HepG2 (cell line): Measurements from ENCODE around the gene NR1I2. TPM values are rescaled to one million over a fixed set of nuclear protein-coding genes. Genes with fewer than 3 reads are reported as not detected.

Experiments used
- ADNP ChIP-seq: sonication (generic); formaldehyde crosslinking; IDR thresholded peaks from 2 replicates; pipeline ENCODE4 v1.4.0; 2020; ENCODE audit warnings: missing genetic modification reagents
- ATAD3A ChIP-seq: sonication (generic); formaldehyde crosslinking; IDR thresholded peaks from 2 replicates; pipeline ENCODE4 v1.4.0; 2020; ENCODE audit warnings: missing genetic modification reagents
- BCL6 ChIP-seq: IDR thresholded peaks from 2 replicates; pipeline ENCODE4 v1.6.1; 2016; ENCODE audit warnings: missing genetic modification reagents, missing compliant biosample characterization
- CHD2 ChIP-seq: IDR thresholded peaks from 2 replicates; pipeline ENCODE4 v1.6.1; 2011; ENCODE audit warnings: low read depth, low read length, improper control_type of control experiment
- DMAP1 ChIP-seq: IDR thresholded peaks from 2 replicates; pipeline ENCODE4 v1.6.1; 2016
- FOXM1 ChIP-seq: sonication (generic); formaldehyde crosslinking; IDR thresholded peaks from 2 replicates; pipeline ENCODE4 v1.5.0; 2020; ENCODE audit warnings: missing genetic modification reagents
- GPBP1L1 ChIP-seq: sonication (generic); formaldehyde crosslinking; IDR thresholded peaks from 2 replicates; pipeline ENCODE4 v1.5.0; 2020; ENCODE audit warnings: mild to moderate bottlenecking, missing genetic modification reagents
- HDAC6 ChIP-seq: fragments of 200-600 bp; sonication (generic); IDR thresholded peaks from 2 replicates; pipeline ENCODE4 v1.7.0; 2017; ENCODE audit warnings: mild to moderate bottlenecking, antibody characterized with exemption, low read length, low read depth
- MAFG ChIP-seq: sonication (generic); formaldehyde crosslinking; IDR thresholded peaks from 2 replicates; pipeline ENCODE4 v1.5.1; 2020; ENCODE audit warnings: mild to moderate bottlenecking, missing genetic modification reagents
- MAZ ChIP-seq, 2 experiments: sonication (generic) in 1 of 2; formaldehyde crosslinking in 1 of 2; IDR thresholded peaks; 2 replicates each; pipeline versions ENCODE4 v1.5.0 to v1.6.1; 2012 to 2020; ENCODE audit warnings: low read depth in 2 of 2, mild to moderate bottlenecking in 2 of 2, borderline replicate concordance in 1 of 2, improper control_type of control experiment in 1 of 2, low read length in 1 of 2, missing genetic modification reagents in 1 of 2, moderate library complexity in 1 of 2
- MBD4 ChIP-seq: IDR thresholded peaks from 2 replicates; pipeline ENCODE4 v1.6.1; 2012; ENCODE audit warnings: low read length, inconsistent platforms, borderline replicate concordance
- NCOA2 ChIP-seq: sonication (generic); formaldehyde crosslinking; IDR thresholded peaks from 2 replicates; pipeline ENCODE4 v1.8.0; 2022; ENCODE audit warnings: inconsistent platforms
- PHF21A ChIP-seq: sonication (generic); formaldehyde crosslinking; IDR thresholded peaks from 2 replicates; pipeline ENCODE4 v1.5.0; 2020; ENCODE audit warnings: mild to moderate bottlenecking, missing genetic modification reagents
- ZFP90 ChIP-seq: sonication (generic); formaldehyde crosslinking; IDR thresholded peaks from 2 replicates; pipeline ENCODE4 v1.8.0; 2022; ENCODE audit warnings: missing genetic modification reagents, mild to moderate bottlenecking, inconsistent platforms, borderline replicate concordance
- ZKSCAN5 ChIP-seq: sonication (generic); formaldehyde crosslinking; IDR thresholded peaks from 2 replicates; pipeline ENCODE4 v1.5.1; 2020; ENCODE audit warnings: mild to moderate bottlenecking, missing genetic modification reagents
- ZNF263 ChIP-seq: sonication (generic); formaldehyde crosslinking; IDR thresholded peaks from 2 replicates; pipeline ENCODE4 v1.4.0; 2020; ENCODE audit warnings: missing genetic modification reagents
- ZNF264 ChIP-seq: sonication (generic); formaldehyde crosslinking; IDR thresholded peaks from 2 replicates; pipeline ENCODE4 v1.4.0; 2020; ENCODE audit warnings: missing genetic modification reagents
- ZNF451 ChIP-seq: sonication (generic); formaldehyde crosslinking; IDR thresholded peaks from 2 replicates; pipeline ENCODE4 v1.5.0; 2020; ENCODE audit warnings: mild to moderate bottlenecking, missing genetic modification reagents
- ZNF574 ChIP-seq: sonication (generic); formaldehyde crosslinking; IDR thresholded peaks from 2 replicates; pipeline ENCODE4 v1.4.0; 2020; ENCODE audit warnings: missing genetic modification reagents
- ZNF710 ChIP-seq: sonication (generic); formaldehyde crosslinking; IDR thresholded peaks from 2 replicates; pipeline ENCODE4 v1.5.0; 2020; ENCODE audit warnings: mild to moderate bottlenecking, missing genetic modification reagents, borderline replicate concordance
- polyA plus RNA-seq, 8 experiments: library from polyadenylated mRNA; depleted of rRNA in 3 of 8; stranded (reverse) in 7 of 8; unstranded in 1 of 8; fragments of >200 nt; fragmentation: Illumina TruSeq in 4 of 8; extraction: Trizol in 4 of 8; gene quantifications; 2 replicates each; pipeline versions ENCODE4 v1.2.1 to v1.2.3, GENCODE V29; 2011 to 2016; ENCODE audit warnings: low read depth in 4 of 8, missing spikeins in 1 of 8, mixed read lengths in 1 of 8; ENCODE audit not compliant: insufficient read depth in 1 of 8
- total RNA-seq, 5 experiments: library from RNA; depleted of rRNA; stranded (reverse); fragments of >200 nt; fragmentation: Illumina TruSeq; extraction: Trizol; gene quantifications; 2 replicates each; pipeline ENCODE4 v1.2.3, GENCODE V29; 2016; ENCODE audit warnings: low read depth in 1 of 5
- TF ChIP-seq, protein P1 (sequence below): sonication (generic); formaldehyde crosslinking; IDR thresholded peaks from 2 replicates; pipeline ENCODE4 v1.5.1; 2020; ENCODE audit warnings: missing genetic modification reagents, mild to moderate bottlenecking, borderline replicate concordance
- TF ChIP-seq, protein P2 (sequence below): sonication (generic); formaldehyde crosslinking; IDR thresholded peaks from 2 replicates; pipeline ENCODE4 v1.4.0; 2020; ENCODE audit warnings: missing genetic modification reagents

NR1I2 gene
- total and polyA plus RNA-seq, 2 of the 13 experiments (the other 11 are each of a cell fraction or from before 2014, with no cell fraction given) = 8.8 to 13.4 TPM

GRCh38 chr3:119794971-119795612, 13.2 kb downstream of the NR1I2 start (continued):
- peak; percentile 94 for TF ChIP-seq ZNF263
- TF ChIP-seq NCOA2 (CRISPR knock-in tag) = peak; percentile 84
- TF ChIP-seq HDAC6 = no peak
- TF ChIP-seq, protein P1, sequence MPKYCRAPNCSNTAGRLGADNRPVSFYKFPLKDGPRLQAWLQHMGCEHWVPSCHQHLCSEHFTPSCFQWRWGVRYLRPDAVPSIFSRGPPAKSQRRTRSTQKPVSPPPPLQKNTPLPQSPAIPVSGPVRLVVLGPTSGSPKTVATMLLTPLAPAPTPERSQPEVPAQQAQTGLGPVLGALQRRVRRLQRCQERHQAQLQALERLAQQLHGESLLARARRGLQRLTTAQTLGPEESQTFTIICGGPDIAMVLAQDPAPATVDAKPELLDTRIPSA (CRISPR knock-in tag) = no peak
- TF ChIP-seq ZNF574 = peak; percentile 51; the same call in 1 of the 2 replicates
- peak; percentile 85 for TF ChIP-seq BCL6 (CRISPR knock-in tag)
- TF ChIP-seq ZNF264 (CRISPR knock-in tag) = peak; percentile 43; the same call in 1 of the 2 replicates
- TF ChIP-seq PHF21A (CRISPR knock-in tag) = no peak
- peak; percentile 55; the same call in 1 of the 2 replicates for TF ChIP-seq ZFP90 (CRISPR knock-in tag)
- peak; percentile 72; the same call in 1 of the 2 replicates for TF ChIP-seq ZNF710 (CRISPR knock-in tag)
- no peak for TF ChIP-seq ZNF451 (CRISPR knock-in tag)
- TF ChIP-seq ZKSCAN5 (CRISPR knock-in tag) = no peak
- TF ChIP-seq, protein P2, sequence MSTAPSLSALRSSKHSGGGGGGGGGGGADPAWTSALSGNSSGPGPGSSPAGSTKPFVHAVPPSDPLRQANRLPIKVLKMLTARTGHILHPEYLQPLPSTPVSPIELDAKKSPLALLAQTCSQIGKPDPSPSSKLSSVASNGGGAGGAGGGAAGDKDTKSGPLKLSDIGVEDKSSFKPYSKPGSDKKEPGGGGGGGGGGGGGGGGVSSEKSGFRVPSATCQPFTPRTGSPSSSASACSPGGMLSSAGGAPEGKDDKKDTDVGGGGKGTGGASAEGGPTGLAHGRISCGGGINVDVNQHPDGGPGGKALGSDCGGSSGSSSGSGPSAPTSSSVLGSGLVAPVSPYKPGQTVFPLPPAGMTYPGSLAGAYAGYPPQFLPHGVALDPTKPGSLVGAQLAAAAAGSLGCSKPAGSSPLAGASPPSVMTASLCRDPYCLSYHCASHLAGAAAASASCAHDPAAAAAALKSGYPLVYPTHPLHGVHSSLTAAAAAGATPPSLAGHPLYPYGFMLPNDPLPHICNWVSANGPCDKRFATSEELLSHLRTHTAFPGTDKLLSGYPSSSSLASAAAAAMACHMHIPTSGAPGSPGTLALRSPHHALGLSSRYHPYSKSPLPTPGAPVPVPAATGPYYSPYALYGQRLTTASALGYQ (CRISPR knock-in tag) = peak; percentile 76
- 0 out of 2 replicates have a peak, but pooled peaks have one; percentile 10 for TF ChIP-seq ADNP (CRISPR knock-in tag)
- peak; percentile 69; the same call in 1 of the 2 replicates for TF ChIP-seq CHD2
- no peak for TF ChIP-seq MBD4
- TF ChIP-seq ATAD3A = no peak
- TF ChIP-seq FOXM1 = no peak
- 0 out of 2 replicates have a peak, but pooled peaks have one; percentile 51 for TF ChIP-seq DMAP1 (CRISPR knock-in tag)
- TF ChIP-seq MAFG (CRISPR knock-in tag) = no peak
- no peak for TF ChIP-seq GPBP1L1 (CRISPR knock-in tag)
- no peak for TF ChIP-seq MAZ (IDR thresholded peaks at IDR 0.05; ENCODE audit: borderline replicate concordance, low read depth, low read length)
- TF ChIP-seq MAZ (CRISPR knock-in tag; IDR thresholded peaks at IDR 0.05; ENCODE audit: low read depth) = no peak
